ENCODE data around the gene WBP11. TPM values are rescaled to one million over a fixed set of nuclear protein-coding genes. Genes with fewer than 3 reads are reported as not detected.
"Not testable (repeated sequence)": the region's sequence is repeated elsewhere in the genome, so short reads cannot be mapped to it uniquely, and the experiment has no call there.

Gene WBP11
- polyA plus RNA-seq, 1 donor (not counting 4 experiments of a cell fraction or from before 2014, with no cell fraction given) = 13.1 TPM

DNA sequence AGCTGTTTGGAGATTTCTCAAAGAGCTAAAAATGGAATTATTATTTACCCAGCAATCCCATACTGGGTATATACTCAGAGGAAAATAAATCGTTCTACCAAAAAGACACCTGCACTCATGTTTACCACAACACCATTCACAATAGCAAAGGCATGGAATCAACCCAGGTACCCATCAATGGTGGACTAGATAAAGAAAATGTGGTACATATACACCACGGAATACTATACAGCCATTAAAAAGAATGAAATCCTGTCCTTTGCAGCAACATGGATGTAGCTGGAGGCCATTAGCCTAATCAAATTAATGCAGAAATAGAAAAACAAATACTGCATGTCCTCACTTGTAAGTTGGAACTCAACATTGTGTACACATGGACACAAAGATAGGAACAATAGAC lies 37.9 kb downstream of the WBP11 start:
- Histone ChIP-seq H3K9me3 (ENCODE audit: control insufficient read depth, low read depth, low read length) (peaks cover 3% of the 10 kb centered on the region), H3K4me3 (ENCODE audit: control insufficient read depth in 2 of 3, extremely low read depth in 1 of 3, insufficient read depth in 2 of 3, low read depth in 1 of 3, low read length in 3 of 3) (no peak overlapping the region), H3K36me3 (ENCODE audit: control insufficient read depth in 2 of 2, extremely low read depth in 1 of 2, insufficient read depth in 2 of 2, low read length in 2 of 2) (no peaks in the 10 kb centered on the region), H3K27ac (ENCODE audit: control insufficient read depth, insufficient read depth, low read length) (no peak overlapping the region), H3K4me1 (ENCODE audit: control insufficient read depth, extremely low read depth, insufficient read depth, low read length) (peaks cover 9% of the 10 kb centered on the region), H3K4me2 (ENCODE audit: control insufficient read depth, extremely low read depth, insufficient read depth, low read depth, low read length) (no peak overlapping the region), H3K9ac (ENCODE audit: control insufficient read depth, extremely low read depth, insufficient read depth, low read length) (no peak overlapping the region), H3K79me2 (ENCODE audit: control insufficient read depth, insufficient read depth, low read length) (peaks cover 5% of the 10 kb centered on the region), H4K20me1 (ENCODE audit: control insufficient read depth, extremely low read depth, insufficient read depth, low read length) (no peaks in the 10 kb centered on the region), H3K9me1 (ENCODE audit: control insufficient read depth, extremely low read depth, insufficient read depth, low read length) (no peaks in the 10 kb centered on the region), H3K27me3 (ENCODE audit: control insufficient read depth, extremely low read depth, insufficient read depth, low read length) (no peaks in the 10 kb centered on the region), H2AFZ (ENCODE audit: control insufficient read depth, low read length) (no peak overlapping the region)
- no peak for TF ChIP-seq EZH2 (IDR thresholded peaks at IDR 0.05; ENCODE audit: low read length)
- TF ChIP-seq, protein P1, sequence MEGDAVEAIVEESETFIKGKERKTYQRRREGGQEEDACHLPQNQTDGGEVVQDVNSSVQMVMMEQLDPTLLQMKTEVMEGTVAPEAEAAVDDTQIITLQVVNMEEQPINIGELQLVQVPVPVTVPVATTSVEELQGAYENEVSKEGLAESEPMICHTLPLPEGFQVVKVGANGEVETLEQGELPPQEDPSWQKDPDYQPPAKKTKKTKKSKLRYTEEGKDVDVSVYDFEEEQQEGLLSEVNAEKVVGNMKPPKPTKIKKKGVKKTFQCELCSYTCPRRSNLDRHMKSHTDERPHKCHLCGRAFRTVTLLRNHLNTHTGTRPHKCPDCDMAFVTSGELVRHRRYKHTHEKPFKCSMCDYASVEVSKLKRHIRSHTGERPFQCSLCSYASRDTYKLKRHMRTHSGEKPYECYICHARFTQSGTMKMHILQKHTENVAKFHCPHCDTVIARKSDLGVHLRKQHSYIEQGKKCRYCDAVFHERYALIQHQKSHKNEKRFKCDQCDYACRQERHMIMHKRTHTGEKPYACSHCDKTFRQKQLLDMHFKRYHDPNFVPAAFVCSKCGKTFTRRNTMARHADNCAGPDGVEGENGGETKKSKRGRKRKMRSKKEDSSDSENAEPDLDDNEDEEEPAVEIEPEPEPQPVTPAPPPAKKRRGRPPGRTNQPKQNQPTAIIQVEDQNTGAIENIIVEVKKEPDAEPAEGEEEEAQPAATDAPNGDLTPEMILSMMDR (optimal IDR thresholded peaks at IDR 0.05 in 1 of 3, IDR thresholded peaks at IDR 0.05 in 1 of 3, conservative IDR thresholded peaks at IDR 0.05 in 1 of 3; ENCODE audit: extremely low read depth in 1 of 3, insufficient read depth in 2 of 3, low read length in 3 of 3) = no peak
- DNase-seq (ENCODE audit: low read depth, low spot score) (no peak), FAIRE-seq (no peak)
- dilution Hi-C loops (cut with MboI; ENCODE audit: extremely low pct_ligation_motif_present, low sequenced_read_pairs) = no loop called here

DNA sequence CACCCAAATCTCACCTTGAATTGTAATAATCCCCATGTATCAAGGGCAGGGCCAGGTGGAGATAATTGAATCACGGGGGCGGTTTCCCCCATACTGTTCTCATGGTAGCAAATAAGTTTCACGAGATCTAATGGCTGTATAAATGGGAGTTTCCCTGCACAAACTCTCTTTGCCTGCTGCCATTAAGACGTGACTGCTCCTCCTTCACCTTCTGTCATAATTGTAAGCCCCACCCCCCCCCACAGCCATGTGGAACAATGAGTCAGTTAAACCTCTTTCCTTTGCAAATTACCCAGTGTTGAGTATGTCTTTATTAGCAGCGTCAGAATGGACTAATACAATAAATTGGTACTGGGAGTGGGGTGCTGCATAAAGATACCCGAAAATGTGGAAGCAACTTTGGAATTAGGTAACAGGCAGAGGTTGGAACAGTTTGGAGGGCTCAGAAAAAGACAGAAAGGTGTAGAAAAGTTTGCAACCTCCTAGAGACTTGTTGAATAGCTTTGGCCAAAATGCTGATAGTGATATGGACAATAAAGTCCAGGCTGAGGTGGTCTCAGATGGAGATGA lies 43.5 kb downstream of the WBP11 start:
- H3K9me1 ChIP-seq (ENCODE audit: control insufficient read depth, extremely low read depth, insufficient read depth, low read length); dilution Hi-C loops (cut with MboI; ENCODE audit: extremely low pct_ligation_motif_present, low sequenced_read_pairs); H3K27ac ChIP-seq (ENCODE audit: control insufficient read depth, insufficient read depth, low read length); DNase-seq (ENCODE audit: low read depth, low spot score); H3K27me3 ChIP-seq (ENCODE audit: control insufficient read depth, extremely low read depth, insufficient read depth, low read length); H3K9ac ChIP-seq (ENCODE audit: control insufficient read depth, extremely low read depth, insufficient read depth, low read length); H3K9me3 ChIP-seq (ENCODE audit: control insufficient read depth, low read depth, low read length); H3K4me3 ChIP-seq (ENCODE audit: control insufficient read depth in 2 of 3, extremely low read depth in 1 of 3, insufficient read depth in 2 of 3, low read depth in 1 of 3, low read length in 3 of 3); H3K4me2 ChIP-seq (ENCODE audit: control insufficient read depth, extremely low read depth, insufficient read depth, low read depth, low read length); H3K4me1 ChIP-seq (ENCODE audit: control insufficient read depth, extremely low read depth, insufficient read depth, low read length); FAIRE-seq; H3K36me3 ChIP-seq (ENCODE audit: control insufficient read depth in 2 of 2, extremely low read depth in 1 of 2, insufficient read depth in 2 of 2, low read length in 2 of 2); H4K20me1 ChIP-seq (ENCODE audit: control insufficient read depth, extremely low read depth, insufficient read depth, low read length); H2AFZ ChIP-seq (ENCODE audit: control insufficient read depth, low read length); H3K79me2 ChIP-seq (ENCODE audit: control insufficient read depth, insufficient read depth, low read length): not testable (repeated sequence)

Measured in keratinocyte (primary cell).